ENCODE data around the gene CETP.

DNA sequence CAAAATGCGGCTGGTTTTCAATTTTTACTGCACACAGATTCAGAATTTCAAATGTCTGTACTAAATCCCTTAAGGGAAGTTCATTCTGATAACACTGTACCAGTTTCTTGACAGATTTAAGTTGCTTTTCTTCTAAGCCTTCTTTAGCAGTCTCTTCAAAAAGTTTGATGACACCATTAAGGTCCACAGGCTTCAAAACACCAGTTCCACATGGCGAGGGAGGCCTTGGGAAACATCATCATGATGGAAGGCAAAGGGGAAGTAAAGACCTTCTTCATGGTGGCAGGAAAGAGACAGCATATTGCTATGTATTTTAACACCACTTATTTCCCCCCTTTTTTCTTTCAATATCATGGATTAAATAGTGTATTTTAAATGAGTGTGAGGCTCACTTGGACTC lies 52.2 kb downstream of the CETP start:
- TF ChIP-seq TAF1 (IDR thresholded peaks at IDR 0.05; ENCODE audit: borderline replicate concordance, insufficient read depth, low read length) (no peak), POLR2AphosphoS5 (IDR thresholded peaks at IDR 0.05; ENCODE audit: low read depth, low read length) (no peak), SIN3A (IDR thresholded peaks at IDR 0.05; ENCODE audit: borderline replicate concordance, insufficient read depth, low read length) (no peak), FOXP2 (optimal IDR thresholded peaks at IDR 0.05; ENCODE audit: borderline replicate concordance, extremely low read depth, extremely low read length, insufficient read depth) (no peak)
- TF ChIP-seq, protein P1, sequence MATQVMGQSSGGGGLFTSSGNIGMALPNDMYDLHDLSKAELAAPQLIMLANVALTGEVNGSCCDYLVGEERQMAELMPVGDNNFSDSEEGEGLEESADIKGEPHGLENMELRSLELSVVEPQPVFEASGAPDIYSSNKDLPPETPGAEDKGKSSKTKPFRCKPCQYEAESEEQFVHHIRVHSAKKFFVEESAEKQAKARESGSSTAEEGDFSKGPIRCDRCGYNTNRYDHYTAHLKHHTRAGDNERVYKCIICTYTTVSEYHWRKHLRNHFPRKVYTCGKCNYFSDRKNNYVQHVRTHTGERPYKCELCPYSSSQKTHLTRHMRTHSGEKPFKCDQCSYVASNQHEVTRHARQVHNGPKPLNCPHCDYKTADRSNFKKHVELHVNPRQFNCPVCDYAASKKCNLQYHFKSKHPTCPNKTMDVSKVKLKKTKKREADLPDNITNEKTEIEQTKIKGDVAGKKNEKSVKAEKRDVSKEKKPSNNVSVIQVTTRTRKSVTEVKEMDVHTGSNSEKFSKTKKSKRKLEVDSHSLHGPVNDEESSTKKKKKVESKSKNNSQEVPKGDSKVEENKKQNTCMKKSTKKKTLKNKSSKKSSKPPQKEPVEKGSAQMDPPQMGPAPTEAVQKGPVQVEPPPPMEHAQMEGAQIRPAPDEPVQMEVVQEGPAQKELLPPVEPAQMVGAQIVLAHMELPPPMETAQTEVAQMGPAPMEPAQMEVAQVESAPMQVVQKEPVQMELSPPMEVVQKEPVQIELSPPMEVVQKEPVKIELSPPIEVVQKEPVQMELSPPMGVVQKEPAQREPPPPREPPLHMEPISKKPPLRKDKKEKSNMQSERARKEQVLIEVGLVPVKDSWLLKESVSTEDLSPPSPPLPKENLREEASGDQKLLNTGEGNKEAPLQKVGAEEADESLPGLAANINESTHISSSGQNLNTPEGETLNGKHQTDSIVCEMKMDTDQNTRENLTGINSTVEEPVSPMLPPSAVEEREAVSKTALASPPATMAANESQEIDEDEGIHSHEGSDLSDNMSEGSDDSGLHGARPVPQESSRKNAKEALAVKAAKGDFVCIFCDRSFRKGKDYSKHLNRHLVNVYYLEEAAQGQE (IDR thresholded peaks at IDR 0.05; ENCODE audit: insufficient read depth in 1 of 2, low read depth in 2 of 2, low read length in 2 of 2): no peak

Measured in PFSK-1 (cell line).